ENCODE measurements around the gene ADISSP. TPM values are rescaled to one million over a fixed set of nuclear protein-coding genes. Genes with fewer than 3 reads are reported as not detected.

The ADISSP gene
- total RNA-seq, 4 donors from 2014 or later: 3.0 to 19.9 (median 16.3) TPM

DNA sequence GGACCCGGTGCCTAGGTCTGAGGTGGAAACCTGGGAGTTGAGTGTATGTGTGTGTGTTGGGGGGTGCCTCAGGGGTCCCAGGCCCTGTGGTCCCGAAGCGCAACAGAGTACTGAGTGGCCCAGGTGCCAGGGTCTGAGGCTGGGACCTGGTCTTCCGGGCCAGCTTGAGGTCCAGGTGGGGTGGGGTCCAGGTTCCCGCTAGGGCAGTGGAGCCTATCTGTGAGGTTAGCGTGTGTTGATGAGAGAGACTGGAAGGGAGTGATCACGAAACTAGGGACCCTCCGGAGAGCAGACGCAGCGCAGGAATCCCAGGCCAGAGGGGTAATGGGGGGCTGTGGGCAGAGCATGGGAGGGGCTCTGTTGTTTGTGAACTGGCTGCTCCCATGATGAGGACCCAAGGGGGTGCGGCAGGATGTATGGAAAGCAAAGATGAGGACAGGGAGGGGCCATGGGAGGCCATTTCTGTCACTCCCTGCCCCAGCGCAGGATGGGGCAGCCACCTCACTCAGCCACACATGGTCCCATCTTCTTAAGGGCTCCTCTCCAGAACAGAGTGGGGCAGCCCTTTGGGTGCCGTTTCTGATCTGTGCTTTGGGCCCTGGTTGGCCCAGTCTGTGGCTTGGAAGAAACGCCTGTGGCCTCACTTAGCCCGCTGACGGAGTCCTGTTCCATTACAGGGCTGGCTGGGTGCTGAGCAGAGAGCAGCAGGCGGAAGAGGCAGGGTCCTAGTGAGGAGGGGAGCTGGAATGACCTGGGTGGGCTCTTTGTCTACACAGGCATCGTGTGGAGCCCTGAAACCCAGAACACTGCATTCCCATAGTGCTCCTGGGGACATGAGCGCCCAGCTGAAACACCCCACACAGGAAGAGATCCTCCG is 34.2 kb downstream of the ADISSP start:
- in situ Hi-C loops (cut with MboI; ENCODE audit: low pct_ligation_motif_present in 1 of 4, low pct_unique_long_range_greater_than_20kb in 1 of 4, low sequenced_read_pairs in 3 of 4): no loop called here
- H3K4me3 ChIP-seq: peak overlapping the region in 2 of 4 donors; percentile 6 to 34

DNA sequence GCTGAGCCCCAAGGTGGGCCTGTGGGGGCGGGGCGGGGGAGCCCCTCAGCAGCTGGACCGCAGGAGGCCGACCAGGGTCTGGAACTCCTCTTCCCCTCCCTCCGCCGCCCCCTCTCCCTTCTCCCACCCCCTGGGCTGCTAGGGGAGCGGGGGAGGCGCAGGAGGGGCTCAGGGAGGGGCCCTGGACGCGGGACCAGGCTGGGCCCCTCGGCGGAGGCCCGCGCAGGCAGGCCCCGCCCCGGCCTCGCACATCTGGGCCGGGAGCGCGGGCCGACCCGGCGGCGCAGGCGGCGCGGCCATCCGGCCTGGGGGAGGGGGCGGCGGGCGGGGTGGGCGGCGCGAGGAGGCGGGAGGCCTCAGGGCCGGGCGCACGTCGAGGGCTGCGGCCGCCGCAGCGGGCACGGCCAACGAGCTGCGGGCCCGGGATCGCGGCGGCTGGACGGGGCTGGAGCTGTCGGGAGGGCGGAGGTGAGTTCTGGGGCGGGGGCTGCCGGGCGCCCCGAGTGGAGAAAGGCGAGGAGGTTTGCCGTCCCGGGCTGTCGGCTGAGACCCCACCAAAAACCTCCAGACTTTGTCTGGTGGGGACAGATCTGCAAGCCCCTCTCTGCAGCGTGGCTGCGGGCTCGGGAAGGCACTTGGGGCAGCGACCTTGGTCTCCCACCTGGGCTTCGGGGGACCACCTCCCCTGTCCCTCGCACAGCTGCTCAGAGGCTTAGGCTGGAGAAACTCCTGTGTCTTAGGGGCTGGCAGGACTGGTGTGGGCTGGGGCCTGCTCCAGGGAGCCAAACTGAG is 35.0 kb downstream of the ADISSP start, which contains the start of gene HSPA12B:
TSS of gene HSPA12B (plus strand) at position 359 of the 792 bp plus-strand sequence. CDS start 5,990 bp downstream, outside the sequence.
- H3K4me1 ChIP-seq: peaks cover 0 to 13% (median 8%) of the 10 kb centered on the region in 4 donors
- in situ Hi-C loops (cut with MboI; ENCODE audit: low pct_ligation_motif_present in 1 of 4, low pct_unique_long_range_greater_than_20kb in 1 of 4, low sequenced_read_pairs in 3 of 4) (no loop called here), intact Hi-C loops (cut with DNase I; ENCODE audit: low total_unique reads) (no loop called here)
- no peaks in the 10 kb centered on the region for H3K9me3 ChIP-seq
- H3K4me3 ChIP-seq: peak within 1 kb of the TSS in 2 of 4 donors; percentile 6 to 34
- WGBS, 2 donors (ENCODE audit: low coverage in 1 of 2): 22% methylated on average over 34 of the region's 67 CpGs; no CpG with 5 or more reads in 1 of the 2 donors
- no peak for DNase-seq
- no peak for TF ChIP-seq POLR2AphosphoS5 (IDR thresholded peaks at IDR 0.05)
- TF ChIP-seq POLR2A (IDR thresholded peaks at IDR 0.05): no peak
- TF ChIP-seq, protein P1, sequence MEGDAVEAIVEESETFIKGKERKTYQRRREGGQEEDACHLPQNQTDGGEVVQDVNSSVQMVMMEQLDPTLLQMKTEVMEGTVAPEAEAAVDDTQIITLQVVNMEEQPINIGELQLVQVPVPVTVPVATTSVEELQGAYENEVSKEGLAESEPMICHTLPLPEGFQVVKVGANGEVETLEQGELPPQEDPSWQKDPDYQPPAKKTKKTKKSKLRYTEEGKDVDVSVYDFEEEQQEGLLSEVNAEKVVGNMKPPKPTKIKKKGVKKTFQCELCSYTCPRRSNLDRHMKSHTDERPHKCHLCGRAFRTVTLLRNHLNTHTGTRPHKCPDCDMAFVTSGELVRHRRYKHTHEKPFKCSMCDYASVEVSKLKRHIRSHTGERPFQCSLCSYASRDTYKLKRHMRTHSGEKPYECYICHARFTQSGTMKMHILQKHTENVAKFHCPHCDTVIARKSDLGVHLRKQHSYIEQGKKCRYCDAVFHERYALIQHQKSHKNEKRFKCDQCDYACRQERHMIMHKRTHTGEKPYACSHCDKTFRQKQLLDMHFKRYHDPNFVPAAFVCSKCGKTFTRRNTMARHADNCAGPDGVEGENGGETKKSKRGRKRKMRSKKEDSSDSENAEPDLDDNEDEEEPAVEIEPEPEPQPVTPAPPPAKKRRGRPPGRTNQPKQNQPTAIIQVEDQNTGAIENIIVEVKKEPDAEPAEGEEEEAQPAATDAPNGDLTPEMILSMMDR (IDR thresholded peaks at IDR 0.05): no peak
- TF ChIP-seq EP300 (IDR thresholded peaks at IDR 0.05; ENCODE audit: low read depth): no peak
- H3K27me3 ChIP-seq: peaks cover 27% of the 10 kb centered on the region
- peak within 1 kb of the TSS; percentile 11 to 53 (median 28) for H3K27ac ChIP-seq
- no peaks in the 10 kb centered on the region for H3K36me3 ChIP-seq

More for the DNA sequence above, 34.2 kb downstream of the ADISSP start:
- Histone ChIP-seq H3K27me3 (peaks cover 26% of the 10 kb centered on the region), H3K27ac (peak overlapping the region; percentile 11 to 38 (median 28)), H3K9me3 (no peaks in the 10 kb centered on the region), H3K36me3 (no peaks in the 10 kb centered on the region), H3K4me1 (peaks cover 0 to 13% (median 8%) of the 10 kb centered on the region in 4 donors)
- DNase-seq: no peak
- TF ChIP-seq POLR2A (IDR thresholded peaks at IDR 0.05) (no peak), POLR2AphosphoS5 (IDR thresholded peaks at IDR 0.05) (no peak), EP300 (IDR thresholded peaks at IDR 0.05; ENCODE audit: low read depth) (no peak)
- TF ChIP-seq, protein P1 (IDR thresholded peaks at IDR 0.05): no peak
- 40 to 81% methylated on average over 1 to 19 of the region's 20 CpGs for WGBS, 2 donors (ENCODE audit: low coverage in 1 of 2)
- intact Hi-C loops (cut with DNase I; ENCODE audit: low total_unique reads): no loop called here

DNA sequence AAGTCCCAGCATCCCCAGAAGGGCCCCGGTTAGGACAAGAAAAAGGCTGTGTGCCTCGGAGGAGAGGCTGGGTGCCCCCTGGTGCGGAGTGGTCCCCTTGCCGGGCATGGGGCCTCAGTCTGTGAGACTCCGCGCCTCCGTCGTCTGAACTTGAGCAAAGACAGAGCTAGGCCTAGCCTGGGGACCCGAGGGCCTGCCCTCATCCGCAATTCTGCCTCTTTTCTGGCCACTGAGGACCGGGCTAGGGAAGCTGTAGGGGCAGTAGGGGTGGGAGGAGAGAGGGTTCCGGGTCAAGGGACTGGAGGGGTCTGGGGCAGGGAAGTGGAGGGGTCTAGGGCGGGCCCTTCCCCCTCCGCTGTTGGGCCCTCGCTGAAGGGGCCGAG is 35.6 kb downstream of the ADISSP start:
- no peaks in the 10 kb centered on the region for H3K9me3 ChIP-seq
- in situ Hi-C loops (cut with MboI; ENCODE audit: low pct_ligation_motif_present in 1 of 4, low pct_unique_long_range_greater_than_20kb in 1 of 4, low sequenced_read_pairs in 3 of 4) (no loop called here), intact Hi-C loops (cut with DNase I; ENCODE audit: low total_unique reads) (no loop called here)
- peaks cover 0 to 13% (median 8%) of the 10 kb centered on the region in 4 donors for H3K4me1 ChIP-seq
- H3K27ac ChIP-seq: peak overlapping the region in 2 of 4 donors; percentile 12 to 53
- no peaks in the 10 kb centered on the region for H3K36me3 ChIP-seq
- 79% methylated on average over 14 of the region's 16 CpGs; no CpG with 5 or more reads in 1 of the 2 donors for WGBS, 2 donors (ENCODE audit: low coverage in 1 of 2)
- TF ChIP-seq EP300 (IDR thresholded peaks at IDR 0.05; ENCODE audit: low read depth) (no peak), POLR2AphosphoS5 (IDR thresholded peaks at IDR 0.05) (no peak), POLR2A (IDR thresholded peaks at IDR 0.05) (no peak)
- TF ChIP-seq, protein P1 (IDR thresholded peaks at IDR 0.05): no peak
- no peak for DNase-seq
- no peak overlapping the region for H3K4me3 ChIP-seq
- peaks cover 33% of the 10 kb centered on the region for H3K27me3 ChIP-seq
